A549 (cell line): ENCODE measurements around the gene CTCFL. TPM values are rescaled to one million over a fixed set of nuclear protein-coding genes. Genes with fewer than 3 reads are reported as not detected.

Source experiments
- ATAC-seq, 2 experiments: fragments of 200-7000 bp in 1 of 2; fragments of >200 bp in 1 of 2; cut with Nextera tagmentation in 1 of 2; cut with Tn5 transposase in 1 of 2; 3 replicates each; pipeline versions ENCODE4 v1.8.0 to v1.9.1; 2018 to 2020; ENCODE audit warnings: mild to moderate bottlenecking in 1 of 2, moderate library complexity in 1 of 2
- CTCF ChIA-PET: fragments of 300-600 bp; sonication (Branson Sonifier 250); formaldehyde crosslinking; extraction: SDS; loops from one replicate; lab custom pipeline; 2021; ENCODE audit warnings: antibody characterized with exemption, inconsistent platforms; lab: Yijun Ruan, JAX
- POLR2A ChIA-PET: fragments of 350-600 bp; formaldehyde crosslinking; extraction: SDS; loops from one replicate; lab custom pipeline; 2021; ENCODE audit warnings: antibody characterized with exemption, inconsistent platforms; lab: Yijun Ruan, JAX
- DNase-seq, 2 experiments: peaks; one replicate each; pipeline versions ENCODE4 v3.0.0 to v3.0.0-alpha.2; 2011 to 2016; ENCODE audit warnings: low read depth in 1 of 2, low spot score in 1 of 2
- FAIRE-seq: peaks from 2 replicates; lab custom pipeline; 2011; peaks lifted over from hg19 to GRCh38; lab: Jason Lieb, UNC
- H3K27ac ChIP-seq, 2 experiments: fragments of >200 bp; sonication (Bioruptor Twin); formaldehyde crosslinking; 3 replicates each; pipeline ENCODE4 v1.5.1; 2016 to 2017
- H3K4me1 ChIP-seq: fragments of >200 bp; sonication (Bioruptor Twin); formaldehyde crosslinking; 3 replicates; pipeline ENCODE4 v1.6.1; 2016
- H3K4me2 ChIP-seq: fragments of >200 bp; sonication (Bioruptor Twin); formaldehyde crosslinking; 3 replicates; pipeline ENCODE4 v1.6.1; 2016
- H3K4me3 ChIP-seq: fragments of >200 bp; sonication (Bioruptor Twin); formaldehyde crosslinking; 3 replicates; pipeline ENCODE4 v1.5.1; 2016
- H3K9me3 ChIP-seq: fragments of >200 bp; sonication (Bioruptor Twin); formaldehyde crosslinking; 3 replicates; pipeline ENCODE4 v1.6.1; 2016
- ATOH8 ChIP-seq: fragments of 250-450 bp; sonication (Bioruptor Pico); IDR thresholded peaks from 2 replicates; pipeline ENCODE4 v1.5.0; 2020; ENCODE audit warnings: low read depth, mild to moderate bottlenecking, moderate library complexity
- BCL3 ChIP-seq: fragments of >200 bp; sonication (Bioruptor Twin); formaldehyde crosslinking; IDR thresholded peaks from 3 replicates; pipeline ENCODE4 v1.6.1; 2016
- EHF ChIP-seq: fragments of 250-450 bp; sonication (Bioruptor Pico); IDR thresholded peaks from 2 replicates; pipeline ENCODE4 v1.5.0; 2020; ENCODE audit warnings: mild to moderate bottlenecking
- EP300 ChIP-seq, 2 experiments: fragments of >200 bp; sonication (Bioruptor Twin); formaldehyde crosslinking; IDR thresholded peaks; 2 replicates in 1 of 2; 3 replicates in 1 of 2; pipeline ENCODE4 v1.6.1; 2016 to 2017
- FOXS1 ChIP-seq: fragments of 250-450 bp; sonication (Bioruptor Pico); IDR thresholded peaks from 2 replicates; pipeline ENCODE4 v1.5.0; 2020; ENCODE audit warnings: mild to moderate bottlenecking, moderate library complexity
- HEYL ChIP-seq: fragments of 250-450 bp; sonication (Bioruptor Pico); IDR thresholded peaks from 2 replicates; pipeline ENCODE4 v1.8.0; 2021; ENCODE audit warnings: mild to moderate bottlenecking, moderate library complexity
- HMGXB4 ChIP-seq: fragments of 250-450 bp; sonication (Bioruptor Pico); IDR thresholded peaks from 2 replicates; pipeline ENCODE4 v1.5.0; 2021; ENCODE audit warnings: mild to moderate bottlenecking, moderate library complexity, borderline replicate concordance
- HOXB13 ChIP-seq: fragments of 250-450 bp; sonication (Bioruptor Pico); IDR thresholded peaks from 2 replicates; pipeline ENCODE4 v1.5.0; 2020; ENCODE audit warnings: low read depth, mild to moderate bottlenecking, moderate library complexity
- HOXB5 ChIP-seq: fragments of 250-450 bp; sonication (Bioruptor Pico); IDR thresholded peaks from 2 replicates; pipeline ENCODE4 v1.5.0; 2020; ENCODE audit warnings: mild to moderate bottlenecking, moderate library complexity
- MYC ChIP-seq: IDR thresholded peaks from 2 replicates; pipeline ENCODE4 v1.6.1; 2012; ENCODE audit warnings: mild to moderate bottlenecking, inconsistent platforms, low read length, improper control_type of control experiment, borderline replicate concordance
- NPAS2 ChIP-seq: fragments of 250-450 bp; sonication (Bioruptor Pico); IDR thresholded peaks from 2 replicates; pipeline ENCODE4 v1.8.0; 2022; ENCODE audit warnings: mild to moderate bottlenecking, moderate library complexity, borderline replicate concordance
- NR3C1 ChIP-seq: fragments of >200 bp; sonication (Bioruptor Twin); formaldehyde crosslinking; IDR thresholded peaks from 3 replicates; pipeline ENCODE4 v1.6.1; 2017
- PHF8 ChIP-seq: fragments of 200-600 bp; sonication (generic); IDR thresholded peaks from 2 replicates; pipeline ENCODE4 v1.6.1; 2016; ENCODE audit warnings: low read depth, mild to moderate bottlenecking, antibody characterized with exemption, moderate library complexity, borderline replicate concordance
- POLR2A ChIP-seq: IDR thresholded peaks from 2 replicates; pipeline ENCODE4 v1.6.1; 2012; ENCODE audit warnings: mild to moderate bottlenecking, low read length
- RAD21 ChIP-seq, 2 experiments: fragments of >200 bp in 1 of 2; sonication (Bioruptor Twin) in 1 of 2; formaldehyde crosslinking in 1 of 2; IDR thresholded peaks in 1 of 2; conservative IDR thresholded peaks in 1 of 2; 2 replicates in 1 of 2; 3 replicates in 1 of 2; pipeline ENCODE4 v1.6.1; 2012 to 2018; ENCODE audit warnings: inconsistent platforms in 1 of 2
- RCOR1 ChIP-seq: fragments of 150-350 bp; IDR thresholded peaks from 2 replicates; pipeline ENCODE4 v1.6.1; 2014; ENCODE audit warnings: antibody characterized with exemption, low read length, low read depth
- RFX5 ChIP-seq: fragments of 450-650 bp; IDR thresholded peaks from 2 replicates; pipeline ENCODE4 v1.7.1; 2014; ENCODE audit warnings: antibody characterized with exemption, mild to moderate bottlenecking, moderate library complexity
- RNF2 ChIP-seq: fragments of 200-600 bp; sonication (generic); IDR thresholded peaks from 2 replicates; pipeline ENCODE4 v1.6.1; 2016; ENCODE audit warnings: low read depth, mild to moderate bottlenecking, antibody characterized with exemption, moderate library complexity, borderline replicate concordance
- ZFP36 ChIP-seq: fragments of 450-650 bp; IDR thresholded peaks from 2 replicates; pipeline ENCODE4 v1.6.1; 2014; ENCODE audit warnings: borderline replicate concordance; ENCODE audit not compliant: partially characterized antibody
- WGBS: methylation state at CpG from one replicate; pipeline ENCODE4 v1.1.6; 2017; ENCODE audit errors: missing lambda C conversion rate; 5-methylcytosine and 5-hydroxymethylcytosine counted together
- polyA plus RNA-seq, 4 experiments: library from polyadenylated mRNA; depleted of rRNA in 3 of 4; stranded (reverse); fragments of >200 nt; fragmentation: RNase III in 1 of 4; extraction: RNeasy Plus Mini Kit Qiagen cat#74134 plus additional on column Dnase treatment in 1 of 4; gene quantifications; 2 replicates in 3 of 4; 3 replicates in 1 of 4; pipeline ENCODE4 v1.2.3, GENCODE V29; 2011 to 2017

Gene CTCFL
- polyA plus RNA-seq, 2 of the 4 experiments (the other 2 are of a cell fraction) = 0.03 TPM

GRCh38 chr20:57560554-57561355 lies 35.8 kb upstream of the CTCFL start, which contains the start of gene PCK1:
PCK1 (plus strand) TSS chr20:57561110; CDS start chr20:57561412, 302 bp downstream.
- WGBS = 39% methylated on average over 12 of the region's 14 CpGs
- Histone ChIP-seq H3K27ac (no peak within 1 kb of the TSS), H3K4me1 (peaks cover 24% of the 10 kb centered on the region), H3K9me3 (no peaks in the 10 kb centered on the region), H3K4me3 (no peak within 1 kb of the TSS), H3K4me2 (peak within 1 kb of the TSS; percentile 30; the same call in 2 of the 3 replicates)
- ChIA-PET POLR2A (no interaction called here), CTCF (interaction anchor here (1.2 to 2.6 kb wide), 3 partner anchors 23 to 56 kb away, joined by 3 to 6 read pairs (median 4); no protein-coding TSS in a partner anchor)
- TF ChIP-seq RNF2 (no peak), NR3C1 (no peak), POLR2A (no peak), HEYL (CRISPR knock-in tag) (no peak), HOXB5 (CRISPR knock-in tag) (no peak), RAD21 (conservative IDR thresholded peaks at IDR 0.05 in 1 of 2, IDR thresholded peaks at IDR 0.05 in 1 of 2) (no peak), RCOR1 (no peak), HMGXB4 (CRISPR knock-in tag) (no peak)
- ATAC-seq (peak; percentile 40 to 58; a peak in 4 of 6 replicates), FAIRE-seq (no peak), DNase-seq (peak; percentile 18 to 40)

GRCh38 chr20:57559658-57560553 lies 35.0 kb upstream of the CTCFL start:
- peak overlapping the region; percentile 61; the same call in 2 of the 3 replicates for H3K4me2 ChIP-seq
- 0 out of 3 replicates have a peak overlapping the region, but pooled peaks have one; percentile 13 for H3K4me3 ChIP-seq
- H3K9me3 ChIP-seq = no peaks in the 10 kb centered on the region
- H3K4me1 ChIP-seq = peaks cover 24% of the 10 kb centered on the region
- FAIRE-seq = no peak
- ChIA-PET POLR2A (no interaction called here), CTCF (interaction anchor here (1.2 to 2.6 kb wide), 3 partner anchors 23 to 45 kb away, joined by 3 to 6 read pairs (median 6); no protein-coding TSS in a partner anchor)
- WGBS = 46% methylated on average over 8 of the region's 8 CpGs
- ATAC-seq = no peak
- no peak for DNase-seq
- no peak for TF ChIP-seq RFX5
- TF ChIP-seq BCL3 = no peak
- no peak for TF ChIP-seq NPAS2
- TF ChIP-seq PHF8 = no peak
- TF ChIP-seq FOXS1 (CRISPR knock-in tag) = no peak
- TF ChIP-seq ATOH8 (CRISPR knock-in tag) = no peak
- TF ChIP-seq HOXB13 (CRISPR knock-in tag) = no peak
- no peak for TF ChIP-seq NR3C1
- TF ChIP-seq EHF = no peak
- TF ChIP-seq EP300 (IDR thresholded peaks at IDR 0.05) = no peak
- no peak for TF ChIP-seq MYC
- TF ChIP-seq ZFP36 = no peak
- no peak for TF ChIP-seq HOXB5 (CRISPR knock-in tag)
- H3K27ac ChIP-seq = no peak overlapping the region
